K562 (cell line): ENCODE data around the gene CELF4. TPM values are rescaled to one million over a fixed set of nuclear protein-coding genes. Genes with fewer than 3 reads are reported as not detected.

Source experiments
- ATAC-seq: fragments of 200-7000 bp; cut with Tn5 transposase; 3 replicates; pipeline ENCODE4 v1.9.1; 2020; ENCODE audit warnings: moderate library complexity
- BruUV-seq: library from RNA; stranded (reverse); fragments of 400-500 nt; replicated peaks from 2 replicates; lab custom pipeline; 2021; lab: Mats Ljungman, UMichigan
- CTCF ChIA-PET: fragments of 300-600 bp; formaldehyde crosslinking; extraction: SDS; loops from one replicate; lab custom pipeline; 2021; ENCODE audit warnings: low intra/inter-chr PET ratio; lab: Yijun Ruan, JAX
- POLR2A ChIA-PET: fragments of 300-600, 350-650 bp; sonication (Branson Sonifier 250); formaldehyde crosslinking; extraction: SDS; loops from one replicate; lab custom pipeline; 2021; ENCODE audit warnings: antibody characterized with exemption, inconsistent platforms; lab: Yijun Ruan, JAX
- DNase-seq, 4 experiments: peaks; one replicate each; pipeline versions ENCODE4 v3.0.0 to v3.0.0-alpha.2; 2011 to 2018; ENCODE audit warnings: low spot score in 3 of 4, mixed read lengths in 3 of 4; ENCODE audit errors: extremely low read depth in 1 of 4
- FAIRE-seq: peaks from 2 replicates; lab custom pipeline; 2011; peaks lifted over from hg19 to GRCh38; lab: Jason Lieb, UNC
- H2AFZ ChIP-seq: 2 replicates; pipeline ENCODE4 v1.6.0; 2011; ENCODE audit warnings: low read depth, low read length, control low read depth, inconsistent platforms
- H3K27ac ChIP-seq: fragments of 200-600 bp; 3 replicates; pipeline ENCODE4 v1.8.0; 2011; ENCODE audit warnings: low read depth, mild to moderate bottlenecking, control low read depth, inconsistent platforms, low read length, moderate library complexity, mixed read lengths; ENCODE audit errors: extremely low read depth
- H3K27me3 ChIP-seq, 2 experiments: fragments of 300-600 bp in 1 of 2; 2 replicates in 1 of 2; 3 replicates in 1 of 2; pipeline versions ENCODE4 v1.6.0 to v1.8.0; 2011; ENCODE audit warnings: inconsistent platforms in 2 of 2, low read length in 2 of 2, mild to moderate bottlenecking in 1 of 2, mixed read lengths in 1 of 2, moderate library complexity in 1 of 2; ENCODE audit not compliant: control insufficient read depth in 2 of 2, insufficient read depth in 2 of 2
- H3K36me3 ChIP-seq: fragments of 300-600 bp; 3 replicates; pipeline ENCODE4 v1.8.0; 2011; ENCODE audit warnings: mild to moderate bottlenecking, low read length, inconsistent platforms; ENCODE audit not compliant: control insufficient read depth, insufficient read depth
- H3K4me1 ChIP-seq, 2 experiments: fragments of 200-600 bp in 1 of 2; replicated peaks in 1 of 2; 2 replicates in 1 of 2; 3 replicates in 1 of 2; pipeline versions ENCODE4 v1.5.1 to v1.8.0; 2011; ENCODE audit warnings: inconsistent platforms in 2 of 2, low read length in 2 of 2, mild to moderate bottlenecking in 1 of 2, mixed read lengths in 1 of 2, moderate library complexity in 1 of 2; ENCODE audit not compliant: control insufficient read depth in 2 of 2, insufficient read depth in 2 of 2
- H3K4me2 ChIP-seq: 2 replicates; pipeline ENCODE4 v1.6.1; 2011; ENCODE audit warnings: low read length, control low read depth, inconsistent platforms, mixed read lengths; ENCODE audit not compliant: insufficient read depth
- H3K4me3 ChIP-seq: fragments of 200-600 bp; sonication (generic), shearing (Covaris generic); 2 replicates; pipeline ENCODE4 v1.5.1; 2016; ENCODE audit warnings: control low read depth, inconsistent platforms
- H3K79me2 ChIP-seq: fragments of 200-600 bp; 3 replicates; pipeline ENCODE4 v1.8.0; 2011; ENCODE audit warnings: low read length, inconsistent platforms; ENCODE audit not compliant: control insufficient read depth, insufficient read depth
- H3K9ac ChIP-seq, 2 experiments: 2 replicates each; pipeline versions ENCODE4 v1.6.0 to v1.6.1; 2011; ENCODE audit warnings: low read depth in 2 of 2, low read length in 2 of 2, control low read depth in 1 of 2, inconsistent platforms in 1 of 2, mild to moderate bottlenecking in 1 of 2, mixed read lengths in 1 of 2; ENCODE audit not compliant: insufficient read depth in 1 of 2
- H3K9me1 ChIP-seq: one replicate; pipeline ENCODE4 v1.6.0; 2011; ENCODE audit warnings: inconsistent platforms, mild to moderate bottlenecking, low read length, moderate library complexity; ENCODE audit not compliant: control insufficient read depth, insufficient read depth
- H3K9me3 ChIP-seq: replicated peaks from 2 replicates; pipeline ENCODE4 v1.5.1; 2011; ENCODE audit warnings: low read depth, low read length, inconsistent platforms; ENCODE audit not compliant: control insufficient read depth, insufficient read depth
- H4K20me1 ChIP-seq: replicated peaks from 2 replicates; pipeline ENCODE4 v1.6.1; 2011; ENCODE audit warnings: low read length, inconsistent platforms, mixed read lengths; ENCODE audit not compliant: control insufficient read depth, insufficient read depth
- ASH1L ChIP-seq: fragments of 450-650 bp; IDR thresholded peaks from 2 replicates; pipeline ENCODE4 v1.6.1; 2018; ENCODE audit warnings: borderline replicate concordance, mild to moderate bottlenecking, low read depth; ENCODE audit not compliant: partially characterized antibody
- CC2D1A ChIP-seq: fragments of 450-650 bp; IDR thresholded peaks from 2 replicates; pipeline ENCODE4 v1.6.1; 2017; ENCODE audit warnings: mild to moderate bottlenecking
- MYC ChIP-seq, 2 experiments: fragments of 250-450 bp in 1 of 2; sonication (Bioruptor Pico) in 1 of 2; IDR thresholded peaks; 2 replicates each; pipeline versions ENCODE4 v1.5.1 to v1.6.1; 2012 to 2021; ENCODE audit warnings: low read depth in 2 of 2, borderline replicate concordance in 1 of 2, improper control_type of control experiment in 1 of 2, low read length in 1 of 2, mild to moderate bottlenecking in 1 of 2, moderate library complexity in 1 of 2
- NFATC3 ChIP-seq: fragments of 450-650 bp; IDR thresholded peaks from 2 replicates; pipeline ENCODE4 v1.6.1; 2017; ENCODE audit warnings: mild to moderate bottlenecking
- PBX2 ChIP-seq, 2 experiments: IDR thresholded peaks in 1 of 2; conservative IDR thresholded peaks in 1 of 2; 2 replicates each; pipeline ENCODE4 v1.6.1; 2016; ENCODE audit warnings: low read depth in 2 of 2, mild to moderate bottlenecking in 1 of 2, missing compliant biosample characterization in 1 of 2, missing genetic modification characterization in 1 of 2, moderate library complexity in 1 of 2
- SIRT6 ChIP-seq: IDR thresholded peaks from one replicate; pipeline ENCODE4 v1.6.1; 2012; ENCODE audit warnings: low read depth, mild to moderate bottlenecking, control low read depth, inconsistent platforms, low read length, moderate library complexity
- STAT5A ChIP-seq: IDR thresholded peaks from 2 replicates; pipeline ENCODE4 v1.6.1; 2012; ENCODE audit warnings: low read length, inconsistent platforms, borderline replicate concordance
- TFAP4 ChIP-seq: sonication (generic); formaldehyde crosslinking; IDR thresholded peaks from 2 replicates; pipeline ENCODE4 v1.8.0; 2022; ENCODE audit warnings: missing genetic modification reagents, mild to moderate bottlenecking, moderate library complexity, borderline replicate concordance
- U2AF1 ChIP-seq: fragments of 200-400 bp; formaldehyde crosslinking; optimal IDR thresholded peaks from 2 replicates; pipeline ENCODE3; 2017; ENCODE audit warnings: mild to moderate bottlenecking, low read depth, low read length, moderate library complexity
- WGBS: fragments of 100-300 bp; shearing (Covaris generic); methylation state at CpG from one replicate; pipeline ENCODE4 v1.1.6; 2016; ENCODE audit warnings: low coverage, mixed read lengths; ENCODE audit not compliant: insufficient coverage; ENCODE audit errors: missing lambda C conversion rate; 5-methylcytosine and 5-hydroxymethylcytosine counted together
- in situ Hi-C: fragments of 300-500 bp; cut with MboI; formaldehyde crosslinking; loops from 4 replicates; pipeline ENCODE4 v1.15.0; 2018; ENCODE audit warnings: inconsistent platforms, mixed read lengths
- intact Hi-C: fragments of 100-400 bp; cut with micrococcal nuclease; formaldehyde crosslinking; loops from 2 replicates; pipeline ENCODE4 v1.14.2; 2022
- polyA plus RNA-seq, 8 experiments: library from polyadenylated mRNA; depleted of rRNA in 4 of 8; stranded (reverse) in 5 of 8; unstranded in 3 of 8; fragments of >200 nt; fragmentation: Nextera tagmentation in 2 of 8; fragmentation: Illumina TruSeq in 1 of 8; extraction: Ambion mirVana in 2 of 8; extraction: Trizol in 1 of 8; gene quantifications; 2 replicates each; pipeline versions ENCODE4 v1.2.1 to v1.2.3, GENCODE V29; 2011 to 2014; ENCODE audit warnings: inconsistent platforms in 1 of 8, missing spikeins in 1 of 8
- total RNA-seq, 7 experiments: library from RNA; depleted of rRNA in 6 of 7; stranded (reverse); fragments of >200 nt in 6 of 7; fragmentation: Illumina TruSeq in 2 of 7; extraction: Trizol in 2 of 7; gene quantifications; 2 replicates each; pipeline versions ENCODE4 v1.2.1 to v1.2.3, GENCODE V29; 2011 to 2021; ENCODE audit warnings: low replicate concordance in 1 of 7

CELF4 gene
- total and polyA plus RNA-seq, 9 of the 15 experiments (the other 6 are each of a cell fraction or from before 2014, with no cell fraction given), result 0.04 to 0.24 (median 0.07) TPM; not detected in 3

- H3K4me1 ChIP-seq, result peaks cover 0 to 5% of the 10 kb centered on the region in 2 experiments; a peak in 1 of 5 replicates
- no peaks in the 10 kb centered on the region for H4K20me1 ChIP-seq
- TF ChIP-seq CC2D1A (no peak), STAT5A (no peak), U2AF1 (no peak), NFATC3 (no peak), MYC (IDR thresholded peaks at IDR 0.05; ENCODE audit: low read depth, low read length) (no peak), MYC (CRISPR knock-in tag; IDR thresholded peaks at IDR 0.05; ENCODE audit: borderline replicate concordance, low read depth) (no peak), PBX2 (CRISPR knock-in tag; IDR thresholded peaks at IDR 0.05; ENCODE audit: low read depth) (no peak), PBX2 (tag; conservative IDR thresholded peaks at IDR 0.05; ENCODE audit: low read depth) (no peak), SIRT6 (no peak), TFAP4 (CRISPR knock-in tag) (no peak), ASH1L (no peak)
- in situ Hi-C loops, result no loop called here
- no peak for DNase-seq
- no peak overlapping the region for H3K4me2 ChIP-seq
- H3K9me3 ChIP-seq, result no peaks in the 10 kb centered on the region
- ATAC-seq, result no peak
- POLR2A ChIA-PET, result no interaction called here
- no peak overlapping the region for H3K4me3 ChIP-seq
- H3K27ac ChIP-seq, result no peak overlapping the region
- H3K9ac ChIP-seq, result no peak overlapping the region
- no peaks in the 10 kb centered on the region for H3K79me2 ChIP-seq
- H3K27me3 ChIP-seq, result peaks cover 4 to 21% of the 10 kb centered on the region in 2 experiments; a peak in 2 of 5 replicates
- H3K36me3 ChIP-seq, result no peaks in the 10 kb centered on the region
- no peaks in the 10 kb centered on the region for H3K9me1 ChIP-seq
- CTCF ChIA-PET, result no interaction called here
- intact Hi-C loops, result no loop called here
- WGBS, result 19% methylated on average over 16 of the region's 51 CpGs
- H2AFZ ChIP-seq, result no peak overlapping the region
- no peak for FAIRE-seq
- BruUV-seq, result no TSS peak
These were observed 972 bp upstream of the CELF4 start for GRCh38 chr18:37566479-37567060.
